Measurements from ENCODE around the gene LRRC56.

Gene LRRC56

DNA sequence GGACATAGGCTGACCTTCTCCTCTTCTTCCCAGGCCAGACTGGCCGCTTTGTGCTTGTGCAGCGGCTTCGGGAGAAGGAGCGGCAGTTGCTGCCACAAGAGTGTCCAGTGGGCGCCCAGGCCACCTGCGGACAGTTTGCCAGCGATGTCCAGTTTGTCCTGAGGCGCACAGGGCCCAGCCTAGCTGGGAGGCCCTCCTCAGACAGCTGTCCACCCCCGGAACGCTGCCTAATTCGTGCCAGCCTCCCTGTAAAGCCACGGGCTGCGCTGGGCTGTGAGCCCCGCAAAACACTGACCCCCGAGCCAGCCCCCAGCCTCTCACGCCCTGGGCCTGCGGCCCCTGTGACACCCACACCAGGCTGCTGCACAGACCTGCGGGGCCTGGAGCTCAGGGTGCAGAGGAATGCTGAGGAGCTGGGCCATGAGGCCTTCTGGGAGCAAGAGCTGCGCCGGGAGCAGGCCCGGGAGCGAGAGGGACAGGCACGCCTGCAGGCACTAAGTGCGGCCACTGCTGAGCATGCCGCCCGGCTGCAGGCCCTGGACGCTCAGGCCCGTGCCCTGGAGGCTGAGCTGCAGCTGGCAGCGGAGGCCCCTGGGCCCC, 24.8 kb downstream of the LRRC56 start:
- Histone ChIP-seq H3K27ac (no peak overlapping the region), H3K4me3 (ENCODE audit: low read depth in 1 of 2, low read length in 1 of 2) (peak overlapping the region; percentile 87)
- TF ChIP-seq, protein P1, sequence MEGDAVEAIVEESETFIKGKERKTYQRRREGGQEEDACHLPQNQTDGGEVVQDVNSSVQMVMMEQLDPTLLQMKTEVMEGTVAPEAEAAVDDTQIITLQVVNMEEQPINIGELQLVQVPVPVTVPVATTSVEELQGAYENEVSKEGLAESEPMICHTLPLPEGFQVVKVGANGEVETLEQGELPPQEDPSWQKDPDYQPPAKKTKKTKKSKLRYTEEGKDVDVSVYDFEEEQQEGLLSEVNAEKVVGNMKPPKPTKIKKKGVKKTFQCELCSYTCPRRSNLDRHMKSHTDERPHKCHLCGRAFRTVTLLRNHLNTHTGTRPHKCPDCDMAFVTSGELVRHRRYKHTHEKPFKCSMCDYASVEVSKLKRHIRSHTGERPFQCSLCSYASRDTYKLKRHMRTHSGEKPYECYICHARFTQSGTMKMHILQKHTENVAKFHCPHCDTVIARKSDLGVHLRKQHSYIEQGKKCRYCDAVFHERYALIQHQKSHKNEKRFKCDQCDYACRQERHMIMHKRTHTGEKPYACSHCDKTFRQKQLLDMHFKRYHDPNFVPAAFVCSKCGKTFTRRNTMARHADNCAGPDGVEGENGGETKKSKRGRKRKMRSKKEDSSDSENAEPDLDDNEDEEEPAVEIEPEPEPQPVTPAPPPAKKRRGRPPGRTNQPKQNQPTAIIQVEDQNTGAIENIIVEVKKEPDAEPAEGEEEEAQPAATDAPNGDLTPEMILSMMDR (IDR thresholded peaks at IDR 0.05) = no peak

DNA sequence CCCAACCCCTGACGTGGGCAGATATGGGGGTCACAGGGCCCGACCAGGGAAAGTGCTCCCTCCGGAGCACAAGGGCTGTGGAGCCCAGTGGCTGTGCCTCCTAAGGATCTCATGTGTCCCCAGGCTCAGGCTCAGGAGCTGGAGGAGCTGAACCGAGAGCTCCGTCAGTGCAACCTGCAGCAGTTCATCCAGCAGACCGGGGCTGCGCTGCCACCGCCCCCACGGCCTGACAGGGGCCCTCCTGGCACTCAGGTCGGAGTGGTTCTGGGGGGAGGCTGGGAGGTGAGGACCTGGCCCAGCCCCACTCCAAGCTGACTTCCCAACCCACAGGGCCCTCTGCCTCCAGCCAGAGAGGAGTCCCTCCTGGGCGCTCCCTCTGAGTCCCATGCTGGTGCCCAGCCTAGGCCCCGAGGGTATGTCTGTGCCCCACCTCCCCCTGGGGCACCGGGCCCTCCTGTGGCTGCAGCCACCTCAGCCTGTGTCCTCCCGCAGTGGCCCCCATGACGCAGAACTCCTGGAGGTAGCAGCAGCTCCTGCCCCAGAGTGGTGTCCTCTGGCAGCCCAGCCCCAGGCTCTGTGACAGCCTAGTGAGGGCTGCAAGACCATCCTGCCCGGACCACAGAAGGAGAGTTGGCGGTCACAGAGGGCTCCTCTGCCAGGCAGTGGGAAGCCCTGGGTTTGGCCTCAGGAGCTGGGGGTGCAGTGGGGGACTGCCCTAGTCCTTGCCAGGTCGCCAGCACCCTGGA, 25.9 kb downstream of the LRRC56 start:
- no peaks in the 10 kb centered on the region for H3K9me3 ChIP-seq
- TF ChIP-seq, protein P1 (IDR thresholded peaks at IDR 0.05) = no peak
- H3K4me1 ChIP-seq (ENCODE audit: control insufficient read depth in 1 of 2, insufficient read depth in 1 of 2, low read depth in 1 of 2, low read length in 1 of 2) = peaks cover 25 to 30% of the 10 kb centered on the region in 2 experiments
- H3K27me3 ChIP-seq = peaks cover 41% of the 10 kb centered on the region
- no peak overlapping the region for H3K4me3 ChIP-seq (ENCODE audit: low read depth in 1 of 2, low read length in 1 of 2)
- peaks cover 19% of the 10 kb centered on the region for H3K36me3 ChIP-seq
- no peak overlapping the region for H3K27ac ChIP-seq

More for the DNA sequence above, 24.8 kb downstream of the LRRC56 start:
- Histone ChIP-seq H3K9me3 (no peaks in the 10 kb centered on the region), H3K36me3 (peaks cover 19% of the 10 kb centered on the region), H3K27me3 (peaks cover 41% of the 10 kb centered on the region), H3K4me1 (ENCODE audit: control insufficient read depth in 1 of 2, insufficient read depth in 1 of 2, low read depth in 1 of 2, low read length in 1 of 2) (peaks cover 21 to 22% of the 10 kb centered on the region in 2 experiments)

DNA sequence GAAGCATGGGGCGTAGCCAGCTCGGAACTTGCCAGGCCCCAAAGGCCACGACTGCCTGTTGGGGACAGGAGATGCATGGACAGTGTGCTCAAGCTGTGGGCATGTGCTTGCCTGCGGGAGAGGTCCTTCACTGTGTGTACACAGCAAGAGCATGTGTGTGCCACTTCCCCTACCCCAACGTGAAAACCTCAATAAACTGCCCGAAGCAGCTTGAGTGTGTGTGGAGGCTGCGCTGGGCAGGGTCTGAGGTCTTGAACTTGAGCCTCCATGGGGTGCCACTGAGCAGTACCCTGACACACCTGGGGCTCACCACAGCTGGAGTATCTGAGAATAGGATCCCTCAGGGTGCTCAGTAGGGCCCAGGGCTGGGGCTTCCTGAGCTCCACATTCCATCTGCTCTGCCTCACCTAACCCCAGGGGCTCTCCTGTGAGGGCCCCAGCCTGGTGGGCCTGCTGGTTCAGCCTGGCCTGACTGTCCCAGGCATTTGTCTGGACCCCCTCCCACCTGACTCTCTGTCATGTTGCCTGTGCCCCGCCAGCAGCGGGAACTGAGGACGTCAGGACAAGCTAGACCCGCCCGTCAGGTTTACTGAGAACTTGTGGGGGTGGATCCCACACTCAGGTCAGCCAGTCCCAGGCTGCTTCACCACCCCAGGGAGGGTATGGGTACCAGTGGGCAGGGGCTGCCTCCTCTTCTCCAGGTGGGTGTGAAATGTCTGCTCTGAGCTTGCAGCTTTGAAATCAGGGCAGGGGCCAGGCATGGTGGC, 26.7 kb downstream of the LRRC56 start:
- Histone ChIP-seq H3K4me3 (ENCODE audit: low read depth in 1 of 2, low read length in 1 of 2) (no peak overlapping the region), H3K27ac (no peak overlapping the region), H3K36me3 (peaks cover 19% of the 10 kb centered on the region), H3K9me3 (no peaks in the 10 kb centered on the region), H3K27me3 (peaks cover 41% of the 10 kb centered on the region), H3K4me1 (ENCODE audit: control insufficient read depth in 1 of 2, insufficient read depth in 1 of 2, low read depth in 1 of 2, low read length in 1 of 2) (peaks cover 30 to 32% of the 10 kb centered on the region in 2 experiments)
- TF ChIP-seq, protein P1 (IDR thresholded peaks at IDR 0.05) = no peak

DNA sequence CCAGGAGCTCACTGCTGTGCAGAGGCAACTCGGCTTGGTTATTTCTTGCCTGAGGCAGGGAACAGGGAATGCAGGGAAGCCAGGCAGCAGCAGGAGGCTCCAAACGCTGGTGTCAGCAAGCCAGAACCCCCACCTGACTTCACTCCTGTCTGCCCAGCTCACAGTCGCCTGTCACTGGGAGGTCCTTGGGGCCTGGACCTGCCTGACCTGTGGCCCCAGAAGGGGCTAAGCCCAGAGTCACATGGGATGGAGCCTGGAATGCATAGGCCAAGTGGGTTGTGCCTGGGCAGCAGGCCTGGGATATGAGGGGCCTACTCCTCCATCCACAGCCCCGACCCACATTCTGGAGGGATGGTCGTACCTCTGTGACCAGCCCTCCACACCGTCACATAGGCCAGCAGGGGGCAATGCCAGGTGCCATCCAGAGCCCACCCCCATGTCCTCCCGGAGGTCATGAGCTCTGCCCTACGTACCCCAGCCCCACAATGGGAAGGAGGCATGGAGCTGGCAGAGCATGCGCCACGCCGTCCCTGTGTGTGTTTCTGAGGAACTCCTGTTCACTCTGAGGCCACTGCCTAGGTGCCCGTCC, 28.7 kb downstream of the LRRC56 start:
- H3K4me1 ChIP-seq (ENCODE audit: control insufficient read depth in 1 of 2, insufficient read depth in 1 of 2, low read depth in 1 of 2, low read length in 1 of 2) = peaks cover 24 to 27% of the 10 kb centered on the region in 2 experiments
- TF ChIP-seq, protein P1 (IDR thresholded peaks at IDR 0.05) = no peak
- H3K9me3 ChIP-seq = no peaks in the 10 kb centered on the region
- peaks cover 19% of the 10 kb centered on the region for H3K36me3 ChIP-seq
- H3K27ac ChIP-seq = no peak overlapping the region
- no peak overlapping the region for H3K4me3 ChIP-seq (ENCODE audit: low read depth in 1 of 2, low read length in 1 of 2)
- peaks cover 52% of the 10 kb centered on the region for H3K27me3 ChIP-seq

DNA sequence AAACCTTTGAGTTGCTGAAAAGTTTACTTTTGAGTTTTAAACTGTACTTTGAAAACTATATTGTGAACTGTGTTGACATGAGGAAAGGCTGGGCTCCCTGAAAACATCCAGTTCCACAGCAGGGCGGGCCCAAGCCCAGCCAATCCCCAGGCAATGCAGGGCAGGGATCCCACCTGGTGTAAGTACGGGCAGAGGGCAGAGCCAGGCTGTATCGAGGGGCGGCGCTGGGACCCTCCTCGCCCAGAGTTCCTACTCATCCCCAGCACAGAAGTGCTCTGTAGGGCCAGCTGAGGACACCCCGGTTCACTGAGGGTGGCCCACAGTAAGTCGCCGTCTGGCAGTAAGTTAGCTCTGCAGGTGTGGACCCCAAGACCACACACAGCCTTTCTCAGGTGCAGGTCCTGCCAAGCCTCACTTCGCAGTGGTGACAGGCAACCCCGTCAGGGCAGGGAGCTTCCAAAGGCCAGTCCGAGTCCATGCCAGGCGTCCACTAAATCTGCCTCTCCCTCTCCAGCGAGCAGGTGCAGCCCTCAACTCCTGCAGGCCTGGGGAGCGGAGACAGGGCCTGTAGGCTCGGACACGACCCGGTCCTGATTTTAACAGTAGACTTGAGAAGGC, 29.8 kb downstream of the LRRC56 start:
- Histone ChIP-seq H3K27ac (no peak overlapping the region), H3K27me3 (peaks cover 63% of the 10 kb centered on the region), H3K4me1 (ENCODE audit: control insufficient read depth in 1 of 2, insufficient read depth in 1 of 2, low read depth in 1 of 2, low read length in 1 of 2) (peaks cover 13 to 19% of the 10 kb centered on the region in 2 experiments), H3K36me3 (peaks cover 19% of the 10 kb centered on the region), H3K4me3 (ENCODE audit: low read depth in 1 of 2, low read length in 1 of 2) (peak overlapping the region in 1 of 2 experiments; percentile 67), H3K9me3 (no peaks in the 10 kb centered on the region)
- TF ChIP-seq, protein P1 (IDR thresholded peaks at IDR 0.05) = no peak
